K562 (cell line): ENCODE data around the gene CTSZ. TPM values are rescaled to one million over a fixed set of nuclear protein-coding genes. Genes with fewer than 3 reads are reported as not detected.

ENCODE experiments used
- ARID1B ChIP-seq: fragments of 450-650 bp; IDR thresholded peaks from 2 replicates; pipeline ENCODE4 v1.6.1; 2016; ENCODE audit warnings: antibody characterized with exemption, mild to moderate bottlenecking, inconsistent platforms
- HDGF ChIP-seq: fragments of 450-650 bp; IDR thresholded peaks from 2 replicates; pipeline ENCODE4 v1.6.1; 2016
- IRF2 ChIP-seq: sonication (generic); formaldehyde crosslinking; IDR thresholded peaks from 2 replicates; pipeline ENCODE4 v1.8.1; 2022; ENCODE audit warnings: mild to moderate bottlenecking, missing genetic modification reagents
- JUNB ChIP-seq: fragments of 450-650 bp; formaldehyde crosslinking; conservative IDR thresholded peaks from 2 replicates; pipeline ENCODE4 v1.4.0; 2020; ENCODE audit warnings: mild to moderate bottlenecking
- NFE2L1 ChIP-seq: fragments of 450-650 bp; IDR thresholded peaks from 2 replicates; pipeline ENCODE4 v1.6.1; 2016; ENCODE audit warnings: missing genetic modification characterization, low read depth, mild to moderate bottlenecking, missing compliant biosample characterization, moderate library complexity, borderline replicate concordance
- REST ChIP-seq, 2 experiments: fragments of 450-650 bp; formaldehyde crosslinking in 1 of 2; IDR thresholded peaks; 2 replicates each; pipeline versions ENCODE4 v1.4.0 to v1.6.1; 2014 to 2020; ENCODE audit warnings: mild to moderate bottlenecking in 2 of 2, borderline replicate concordance in 1 of 2, low read depth in 1 of 2
- TCF7L2 ChIP-seq: fragments of 150-350 bp; IDR thresholded peaks from 2 replicates; pipeline ENCODE4 v1.6.1; 2016; ENCODE audit warnings: low read depth, mild to moderate bottlenecking, low read length, moderate library complexity
- ZNF174 ChIP-seq: fragments of 250-450 bp; sonication (Bioruptor Pico); IDR thresholded peaks from 2 replicates; pipeline ENCODE4 v1.4.0; 2020; ENCODE audit warnings: mild to moderate bottlenecking
- ZNF274 ChIP-seq: IDR thresholded peaks from 2 replicates; pipeline ENCODE4 v1.6.1; 2011; ENCODE audit warnings: low read depth, mild to moderate bottlenecking, low read length, moderate library complexity, borderline replicate concordance
- ZNF512 ChIP-seq: IDR thresholded peaks from 2 replicates; pipeline ENCODE4 v1.6.1; 2016; ENCODE audit warnings: missing genetic modification characterization, missing compliant biosample characterization
- polyA plus RNA-seq, 8 experiments: library from polyadenylated mRNA; depleted of rRNA in 4 of 8; stranded (reverse) in 5 of 8; unstranded in 3 of 8; fragments of >200 nt; fragmentation: Nextera tagmentation in 2 of 8; fragmentation: Illumina TruSeq in 1 of 8; extraction: Ambion mirVana in 2 of 8; extraction: Trizol in 1 of 8; gene quantifications; 2 replicates each; pipeline versions ENCODE4 v1.2.1 to v1.2.3, GENCODE V29; 2011 to 2014; ENCODE audit warnings: inconsistent platforms in 1 of 8, missing spikeins in 1 of 8
- total RNA-seq, 7 experiments: library from RNA; depleted of rRNA in 6 of 7; stranded (reverse); fragments of >200 nt in 6 of 7; fragmentation: Illumina TruSeq in 2 of 7; extraction: Trizol in 2 of 7; gene quantifications; 2 replicates each; pipeline versions ENCODE4 v1.2.1 to v1.2.3, GENCODE V29; 2011 to 2021; ENCODE audit warnings: low replicate concordance in 1 of 7

Gene CTSZ
- total and polyA plus RNA-seq, 9 of the 15 experiments (the other 6 are each of a cell fraction or from before 2014, with no cell fraction given): 1.6 to 143 (median 82.8) TPM

- TF ChIP-seq REST (IDR thresholded peaks at IDR 0.05; ENCODE audit: borderline replicate concordance) (no peak), REST (CRISPR knock-in tag; IDR thresholded peaks at IDR 0.05; ENCODE audit: low read depth) (no peak), ZNF274 (no peak), HDGF (no peak), NFE2L1 (no peak), ZNF512 (tag) (no peak), JUNB (CRISPR knock-in tag) (no peak), ZNF174 (CRISPR knock-in tag) (no peak), TCF7L2 (no peak), IRF2 (no peak), ARID1B (no peak)
Measured at GRCh38 chr20:59015411-59015810, 8.4 kb upstream of the CTSZ start (continued).
